SK-MEL-5 (cell line): ENCODE results near the gene DPP4. TPM values are rescaled to one million over a fixed set of nuclear protein-coding genes. Genes with fewer than 3 reads are reported as not detected.
A peak's percentile ranks its signal among the peaks of the same experiment; 100 is the strongest.

Experiments
- DNase-seq: peaks from one replicate; pipeline ENCODE4 v3.0.0-alpha.2; 2016; ENCODE audit warnings: low read depth, low spot score
- in situ Hi-C: cut with HindIII; loops from 2 replicates; pipeline ENCODE4 v1.10.0; 2016; ENCODE audit warnings: low sequenced_read_pairs, high pct_unique_total_duplicates, low pct_unique_long_range_greater_than_20kb
- total RNA-seq: library from RNA; depleted of rRNA; stranded (reverse); fragments of >200 nt; shearing (Covaris generic); gene quantifications from 2 replicates; pipeline ENCODE4 v1.2.3, GENCODE V29; 2014

Gene DPP4
- total RNA-seq, 1 experiment from 2014 or later, result 0.08 TPM

DNA sequence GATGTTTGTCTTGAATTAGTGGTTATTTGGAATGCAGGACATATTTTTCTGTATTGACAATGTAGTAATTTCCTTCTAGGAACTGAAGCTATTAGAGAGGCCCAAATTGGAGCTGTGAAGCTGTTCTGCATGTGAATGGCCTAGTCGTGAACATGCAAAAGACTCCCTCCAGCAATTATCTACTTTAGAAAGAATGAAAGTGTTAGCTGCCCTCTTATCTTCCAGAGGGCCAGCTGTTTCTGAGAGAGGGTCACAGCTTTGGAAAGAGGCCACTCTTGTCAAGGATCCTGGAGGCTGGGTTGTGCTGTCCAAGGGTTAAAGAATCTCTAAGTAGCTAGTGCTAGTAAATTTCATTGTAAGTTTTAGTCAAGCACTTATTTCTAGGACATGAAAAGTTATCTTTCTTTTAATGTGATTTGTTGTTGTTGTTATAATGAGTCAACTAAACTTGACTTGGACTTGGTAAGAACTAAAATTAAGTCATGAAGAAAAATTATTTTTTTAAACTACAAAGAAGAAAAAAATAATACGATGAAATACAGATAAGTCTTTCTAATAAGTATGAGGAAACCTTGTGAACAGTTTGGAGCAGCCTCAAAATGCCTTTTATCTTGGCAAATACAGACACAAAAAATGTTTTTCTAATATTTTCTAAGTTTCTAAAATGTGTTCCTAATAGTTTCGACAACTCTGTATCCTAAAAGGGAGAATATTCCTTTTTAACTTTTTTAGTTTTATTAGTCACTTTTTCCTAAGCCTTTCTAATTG lies 36.8 kb downstream of the DPP4 start:
- in situ Hi-C loops, result no loop called here
- no peak for DNase-seq

DNA sequence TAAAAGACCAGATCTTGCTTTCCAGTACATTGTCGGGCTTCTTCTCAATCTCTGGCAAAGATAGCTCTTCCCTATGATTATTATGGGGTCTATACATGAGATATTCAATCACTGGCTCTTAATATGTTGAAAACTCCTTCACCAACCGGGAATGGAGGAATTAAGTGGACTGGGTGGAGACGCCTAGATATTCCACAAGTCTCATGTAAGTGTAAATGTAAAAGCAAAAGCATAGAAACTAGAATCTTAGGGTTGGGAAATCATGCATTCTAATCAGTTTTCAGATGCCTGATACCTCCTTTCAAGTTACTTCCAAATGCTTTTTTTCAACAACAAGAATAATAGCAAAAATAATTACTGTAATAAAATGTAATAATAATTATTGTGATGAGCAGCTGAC lies 38.0 kb downstream of the DPP4 start:
- in situ Hi-C loops, result no loop called here
- no peak for DNase-seq

DNA sequence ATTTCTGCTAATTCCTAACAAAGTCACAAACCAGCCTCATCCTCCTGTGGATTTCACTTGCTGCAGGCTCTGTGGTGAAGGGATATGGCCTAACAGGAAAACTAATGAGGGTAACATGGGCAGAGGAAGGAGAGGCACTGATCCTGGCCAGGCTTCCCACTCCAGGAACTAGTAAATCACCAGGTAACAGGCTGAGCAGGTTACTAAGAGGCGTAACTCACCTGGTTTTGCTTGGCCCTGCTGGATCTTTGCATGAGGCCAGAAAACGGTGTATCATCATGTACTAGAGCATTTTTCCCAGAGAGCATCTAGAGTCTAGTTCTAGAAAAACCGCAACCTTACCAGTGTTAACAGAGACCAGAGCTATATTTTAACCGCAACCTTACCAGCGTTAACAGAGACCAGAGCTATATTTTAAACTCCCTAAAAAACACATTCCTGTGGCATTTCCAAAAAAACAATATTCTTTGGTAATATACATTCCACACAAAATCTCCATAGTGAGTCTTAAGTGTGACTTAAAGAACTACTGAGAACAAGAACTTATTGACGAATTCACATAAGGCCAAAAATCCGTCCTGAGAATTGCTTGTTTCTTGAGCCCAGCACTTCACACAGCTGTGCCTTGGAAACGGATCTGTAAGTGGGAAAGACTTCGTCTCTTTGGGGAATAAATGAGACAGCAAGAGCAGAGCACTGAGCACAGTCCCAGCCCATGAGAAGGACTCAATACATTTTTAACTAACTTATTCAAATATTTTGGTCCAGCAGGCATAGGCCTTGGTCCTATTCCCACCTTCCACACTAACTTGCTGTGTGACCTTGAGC lies 43.4 kb downstream of the DPP4 start:
- in situ Hi-C loops, result no loop called here
- DNase-seq, result no peak

DNA sequence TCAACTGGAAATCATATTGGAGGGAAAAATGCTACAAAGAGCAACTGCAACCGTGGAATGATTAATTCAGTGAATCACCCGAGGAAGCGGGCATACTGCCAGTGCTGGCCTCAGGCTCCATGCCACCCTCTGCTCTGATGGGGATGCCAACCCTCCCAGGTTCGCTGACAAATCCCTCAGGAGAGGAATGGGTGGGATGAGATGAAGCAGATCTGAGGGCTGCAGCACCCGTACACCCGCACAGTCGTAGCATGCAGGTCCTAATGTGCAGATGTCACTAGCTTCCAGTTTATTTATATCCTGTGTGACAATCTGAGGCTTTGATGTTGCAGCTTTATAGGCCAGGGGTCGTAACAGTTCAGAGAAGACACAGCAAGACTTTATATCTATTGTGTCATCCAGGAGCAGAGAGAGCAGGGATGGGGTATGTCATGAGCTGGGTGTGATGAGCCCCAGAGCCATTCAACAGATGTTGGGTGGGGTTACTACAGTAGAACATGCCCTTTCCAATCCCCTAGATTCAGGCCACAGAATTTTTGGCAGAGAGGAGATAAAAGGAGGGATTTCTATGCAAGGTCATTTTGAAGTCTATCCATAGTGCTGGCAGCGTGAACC lies 44.6 kb downstream of the DPP4 start:
- DNase-seq, result no peak

DNA sequence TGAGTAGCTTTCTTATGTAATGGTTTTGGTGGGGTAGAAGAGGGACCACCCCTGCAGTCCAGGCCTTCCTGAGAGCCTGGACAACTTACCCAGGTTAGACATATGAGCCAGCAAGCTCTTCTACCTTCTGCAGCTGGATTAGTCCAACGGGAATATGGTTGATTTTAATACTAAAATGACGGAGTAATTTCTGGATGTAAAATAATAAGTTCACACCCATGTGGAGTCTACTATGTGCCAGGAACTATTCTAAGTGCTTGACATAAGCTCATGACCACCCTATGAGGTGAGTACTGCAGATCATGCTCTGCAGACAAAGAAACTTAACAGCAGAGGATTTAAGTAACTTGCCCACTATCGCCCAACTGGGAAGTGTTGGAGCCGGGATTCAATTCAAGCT lies 45.5 kb downstream of the DPP4 start:
- in situ Hi-C loops, result no loop called here
- no peak for DNase-seq

More for the DNA sequence above, 44.6 kb downstream of the DPP4 start:
- in situ Hi-C loops, result no loop called here

DNA sequence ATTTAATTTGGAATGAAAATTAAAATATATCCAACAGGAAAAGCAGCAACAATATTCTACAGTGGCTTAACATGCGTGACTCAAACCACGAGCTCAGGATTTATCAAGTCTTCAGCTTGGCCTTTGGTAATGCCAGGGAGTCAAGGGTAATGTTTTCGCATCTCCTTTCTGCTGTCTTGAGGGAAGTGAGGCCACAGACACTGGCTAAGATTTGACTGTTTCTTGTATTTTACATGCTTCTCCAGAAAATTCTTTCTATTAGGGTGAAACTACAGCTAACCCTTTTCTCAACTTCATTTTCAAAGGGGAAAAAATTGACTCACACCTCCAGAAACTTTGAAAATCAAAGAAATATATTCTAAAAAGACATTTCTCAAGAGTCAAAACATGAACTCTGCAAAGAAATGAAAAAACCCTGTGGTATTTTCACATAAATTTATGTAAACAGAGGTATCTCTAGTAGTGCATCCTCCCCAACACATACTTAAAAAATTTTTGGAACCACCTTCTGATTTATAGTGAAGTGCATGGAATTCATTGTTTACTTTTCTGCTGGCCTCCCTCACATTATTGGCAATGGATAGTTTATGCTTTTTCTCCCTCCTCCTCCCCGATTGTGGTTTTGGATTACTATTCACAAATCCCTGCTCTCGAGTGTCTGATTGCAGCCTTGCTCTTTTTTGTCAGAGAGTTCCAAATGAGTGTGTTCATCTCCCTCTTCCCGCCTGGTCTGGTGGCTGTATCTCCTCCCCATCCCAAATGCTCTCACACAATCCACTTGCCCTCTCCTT lies 48.7 kb downstream of the DPP4 start:
- in situ Hi-C loops, result no loop called here
- no peak for DNase-seq

DNA sequence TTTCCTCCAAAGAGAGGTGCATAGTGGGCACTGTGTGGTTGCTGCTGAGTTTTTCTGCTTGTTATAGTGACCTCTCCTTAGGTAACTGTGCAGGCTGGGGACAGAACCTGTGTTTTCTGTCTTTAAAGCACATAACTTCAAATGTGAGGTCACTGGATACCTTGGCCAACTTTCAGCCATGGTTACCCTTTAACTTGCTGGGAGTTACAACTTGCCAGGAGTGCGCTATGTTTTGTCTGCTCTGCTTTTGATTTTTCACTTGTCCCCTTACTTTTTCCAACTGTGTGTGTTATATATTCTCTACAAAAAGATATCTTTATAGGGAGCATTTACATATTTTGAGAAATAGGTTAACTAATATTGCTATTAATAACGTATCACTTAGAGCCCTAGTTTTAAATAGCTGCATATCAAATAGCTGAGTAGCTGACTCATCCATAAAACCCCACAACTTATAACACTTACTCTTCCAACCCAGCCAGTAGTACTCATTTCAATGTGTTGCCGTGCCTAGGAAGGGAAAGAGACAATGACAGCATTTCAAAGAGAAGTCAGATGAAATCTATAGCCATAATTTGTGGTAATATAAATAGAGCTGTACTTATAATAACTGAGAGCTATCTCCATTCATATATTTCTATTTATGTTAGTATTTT lies 51.6 kb downstream of the DPP4 start:
- DNase-seq, result no peak
- in situ Hi-C loops, result no loop called here

DNA sequence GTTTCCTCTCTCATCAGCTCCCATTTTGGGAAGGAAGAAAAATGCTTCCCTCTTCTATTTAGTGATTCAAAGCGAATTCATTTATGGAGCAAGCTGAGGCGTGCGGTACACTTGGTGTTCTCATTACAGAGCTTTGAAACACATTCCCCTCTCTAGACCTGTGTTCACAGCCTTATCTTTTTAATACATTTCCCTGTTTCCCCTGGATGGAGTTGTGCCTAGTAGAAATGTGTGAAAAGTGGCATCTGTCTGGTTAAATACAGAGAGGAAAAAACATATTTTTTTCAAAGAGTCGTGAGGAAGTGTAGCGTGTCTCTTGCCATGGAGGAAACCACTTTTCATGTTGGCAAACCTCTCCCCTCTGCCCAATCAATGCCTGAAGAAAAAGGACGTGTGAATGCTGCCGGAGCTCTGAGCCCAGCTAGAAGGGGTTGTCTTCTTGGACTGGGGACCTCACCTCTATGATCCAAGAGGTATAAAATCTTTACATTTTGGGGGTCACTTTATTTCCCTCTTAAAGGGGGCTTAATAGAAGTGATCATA lies 52.4 kb downstream of the DPP4 start:
- in situ Hi-C loops, result no loop called here

DNA sequence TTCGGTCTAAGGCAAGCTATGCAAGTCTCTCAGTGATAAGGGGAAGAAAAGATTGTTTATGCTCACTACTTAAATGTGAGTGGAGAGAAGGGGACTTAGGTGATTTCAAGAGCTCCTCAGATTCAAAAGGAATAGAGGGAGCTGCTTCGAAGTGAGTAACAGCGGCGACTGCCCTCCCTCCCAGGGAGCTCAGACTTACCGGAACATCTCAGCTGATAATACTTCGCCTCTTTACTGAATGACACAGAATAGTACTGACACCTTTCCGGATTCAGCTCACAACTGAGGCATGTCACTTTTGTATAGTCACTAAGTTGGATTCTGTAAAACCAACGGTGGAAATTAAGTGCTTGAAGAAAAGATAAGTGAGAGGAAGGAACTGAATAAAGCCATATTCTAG lies 55.5 kb downstream of the DPP4 start:
- DNase-seq, result no peak
- in situ Hi-C loops, result no loop called here

More for the DNA sequence above, 52.4 kb downstream of the DPP4 start:
- DNase-seq, result no peak

DNA sequence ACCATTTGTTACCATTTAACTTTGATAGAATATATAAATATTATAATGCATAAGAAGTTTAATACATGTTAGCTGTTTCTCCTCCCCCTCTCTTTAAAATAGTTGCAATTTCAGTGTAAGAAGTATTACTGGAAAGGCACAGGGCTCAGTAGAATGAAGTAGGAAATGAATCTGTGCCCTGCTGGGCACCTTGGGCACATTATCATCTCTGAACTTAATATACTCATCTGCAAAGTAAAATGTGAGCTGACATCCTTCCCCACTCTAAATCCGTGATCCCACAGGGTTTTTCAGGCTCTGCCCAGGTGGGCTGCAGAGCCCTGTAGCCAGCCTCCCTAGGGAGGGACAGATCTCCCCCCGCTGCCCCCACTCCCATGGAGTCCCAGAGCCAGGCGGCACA lies 56.8 kb downstream of the DPP4 start:
- in situ Hi-C loops, result no loop called here

DNA sequence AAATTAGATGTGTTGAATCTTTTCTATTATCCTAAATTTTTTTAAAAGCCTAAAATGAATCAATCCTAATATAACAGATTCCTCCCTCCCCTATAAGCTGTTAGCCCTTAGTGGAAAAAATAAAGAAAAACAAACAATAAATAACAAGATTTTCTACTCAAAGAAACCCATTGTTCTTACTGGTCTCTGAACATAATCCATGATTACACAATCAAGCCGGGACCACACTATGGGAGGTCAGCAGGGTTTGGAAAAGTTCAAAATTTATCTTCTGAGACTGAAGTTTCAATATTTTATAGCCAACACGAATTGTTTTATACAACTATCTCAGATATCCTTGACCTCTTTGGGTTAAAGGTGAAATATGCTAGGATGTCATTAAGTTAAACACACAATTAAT lies 57.9 kb downstream of the DPP4 start:
- peak; percentile 42 for DNase-seq
- in situ Hi-C loops, result no loop called here

More for the DNA sequence above, 56.8 kb downstream of the DPP4 start:
- DNase-seq, result no peak

DNA sequence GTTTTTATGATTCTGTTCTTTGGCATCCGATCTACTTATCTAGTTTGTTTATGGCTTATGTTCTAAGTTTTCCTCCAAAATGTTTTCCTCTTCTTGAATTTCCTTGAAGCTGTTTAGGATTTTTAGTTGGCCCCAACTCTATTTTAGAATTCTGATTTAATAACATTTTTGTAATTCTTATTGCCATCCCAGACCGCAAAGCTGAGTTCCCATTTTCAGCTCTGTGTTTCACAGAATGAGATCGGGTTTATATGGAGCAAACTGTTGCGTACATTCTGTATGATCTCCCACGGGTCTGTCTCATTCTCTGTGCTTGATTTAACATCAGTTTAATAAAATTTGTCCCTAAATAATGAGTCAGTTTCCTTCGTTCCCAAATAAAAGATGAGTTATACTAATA lies 59.3 kb downstream of the DPP4 start:
- in situ Hi-C loops, result no loop called here
- no peak for DNase-seq

DNA sequence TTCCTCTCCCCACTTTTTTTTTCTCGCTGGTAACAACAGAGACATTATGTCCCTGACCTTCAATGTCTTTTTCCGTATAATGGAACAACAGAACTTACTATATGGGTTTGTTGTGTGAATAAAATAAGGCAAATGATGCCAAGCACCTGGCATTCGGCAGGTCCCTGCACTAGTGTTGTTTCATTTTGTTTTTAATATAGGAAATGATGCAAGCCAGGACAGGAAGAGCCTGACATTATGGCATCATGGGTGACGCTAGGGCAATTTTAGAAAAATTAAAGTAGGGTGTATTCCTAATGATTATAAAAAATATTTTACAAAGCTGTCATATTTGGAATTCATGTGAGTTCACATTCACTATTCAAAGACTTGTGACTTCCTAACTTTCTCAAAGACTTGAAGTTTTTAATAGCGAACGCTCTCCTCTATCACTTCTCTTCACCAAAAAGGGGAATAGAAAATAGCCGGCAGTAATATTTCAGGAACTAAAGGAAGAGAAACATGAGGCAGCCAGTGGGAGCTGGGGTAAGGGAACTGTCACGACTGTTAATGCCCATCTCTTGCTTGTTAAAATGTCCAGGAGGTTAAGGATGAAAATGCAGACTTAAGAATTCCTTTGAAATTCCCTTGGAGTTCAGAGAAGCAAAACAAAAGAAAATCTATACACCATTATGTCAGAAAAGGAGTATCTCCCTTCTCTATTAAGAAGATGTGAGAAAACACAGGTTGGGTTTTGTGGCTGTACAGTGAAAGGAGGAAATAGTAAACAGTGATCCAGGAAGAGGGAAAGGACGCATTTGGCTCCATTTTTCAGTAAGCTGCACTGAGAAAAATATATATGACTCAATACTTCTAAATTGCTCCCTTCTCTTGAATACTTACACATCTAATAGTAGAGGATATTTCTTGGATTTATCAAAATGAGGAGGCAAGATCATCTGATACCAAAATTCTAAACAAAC lies 60.2 kb downstream of the DPP4 start:
- no peak for DNase-seq
- in situ Hi-C loops, result no loop called here

DNA sequence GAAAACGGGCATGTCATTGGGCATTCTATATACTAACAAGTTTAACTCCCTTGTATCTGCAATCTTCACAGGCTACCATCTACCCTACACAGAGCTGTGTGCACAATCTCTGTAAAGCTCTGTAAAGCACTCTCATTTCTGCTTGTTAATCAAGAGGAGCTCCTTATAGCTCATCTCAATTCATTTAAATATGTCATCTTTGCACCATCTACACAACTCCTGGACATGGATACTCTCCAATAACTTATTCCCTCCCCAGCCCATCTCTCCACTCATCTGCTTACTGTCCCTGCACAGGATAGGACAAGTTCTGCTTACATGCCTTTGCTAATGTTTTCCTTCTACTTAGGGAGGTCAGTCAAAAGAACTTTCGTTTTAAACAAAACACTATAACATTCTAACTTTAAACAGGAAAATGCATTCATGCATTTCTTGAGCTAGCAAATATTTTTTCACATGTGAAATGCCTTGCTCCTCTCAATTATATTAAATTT lies 61.4 kb downstream of the DPP4 start:
- in situ Hi-C loops, result no loop called here
- no peak for DNase-seq

DNA sequence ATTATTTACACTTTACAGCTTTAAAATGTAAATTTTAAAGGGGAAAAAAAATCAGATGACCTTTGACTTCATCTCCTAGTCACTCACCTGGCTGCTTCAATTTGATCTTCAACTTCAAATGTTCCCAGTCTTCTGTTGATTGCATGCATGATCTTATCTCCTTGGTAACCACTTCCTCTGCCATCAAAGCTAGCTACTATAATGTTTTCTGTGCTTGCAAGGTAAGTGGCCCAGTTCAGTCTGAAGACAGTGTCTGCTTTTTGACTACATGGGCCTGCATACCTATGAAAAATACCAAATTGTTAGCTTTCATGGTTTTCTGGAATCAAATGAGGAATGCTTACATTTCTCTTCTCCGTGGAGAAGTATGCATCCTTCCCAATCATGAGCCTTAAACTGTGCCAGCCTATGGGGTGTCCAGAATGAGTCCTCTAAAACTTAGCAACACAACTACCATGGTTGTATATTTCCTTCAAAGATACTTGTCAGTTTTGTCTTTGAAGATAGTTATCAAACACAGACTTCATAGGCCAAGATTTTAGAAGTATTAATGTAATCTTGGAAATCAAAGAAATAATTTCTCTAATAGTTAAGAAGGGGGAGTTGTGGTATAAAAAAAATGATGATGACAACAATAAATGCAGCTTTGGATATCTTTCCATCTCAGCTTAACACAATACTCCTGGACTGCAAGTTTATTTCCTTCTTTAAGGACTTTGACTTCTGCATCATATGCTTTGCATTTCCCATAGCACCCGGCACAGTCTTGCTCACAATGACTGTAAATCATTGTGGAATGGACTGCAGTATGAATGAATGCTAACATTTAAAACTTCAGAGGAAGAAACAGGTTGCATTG lies 62.1 kb downstream of the DPP4 start:
- in situ Hi-C loops, result no loop called here
- no peak for DNase-seq
